NCI-H2107 (cell line): ENCODE results near the gene MYL6B.
A peak's percentile ranks its signal among the peaks of the same experiment; 100 is the strongest.
"Not testable (repeated sequence)": the region's sequence is repeated elsewhere in the genome, so short reads cannot be mapped to it uniquely, and the experiment has no call there.

ENCODE experiments used
- DNase-seq: peaks from one replicate; lab custom pipeline; 2025; lab: John Stamatoyannopoulos, UW

Gene MYL6B

DNA sequence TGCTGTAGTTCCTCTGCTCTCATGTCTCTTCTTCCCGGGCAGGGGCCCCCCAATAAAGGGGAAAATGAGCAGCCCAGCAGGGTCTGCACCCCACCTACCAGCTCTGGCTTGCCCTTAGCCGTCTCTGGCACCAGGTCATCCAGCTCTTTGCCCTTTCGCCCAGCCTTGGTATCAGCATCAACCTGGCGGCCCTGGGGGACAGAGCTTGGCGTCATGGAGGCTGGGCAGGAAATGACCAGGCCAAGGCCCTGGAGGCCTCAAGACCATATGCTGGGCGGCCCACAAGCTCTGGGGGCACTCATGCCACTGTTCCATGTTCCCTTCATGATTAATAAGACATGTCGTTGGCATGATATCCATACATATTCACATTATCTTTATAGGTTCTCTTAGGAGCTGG, 20.5 kb downstream of the MYL6B start:
- no peak for DNase-seq

DNA sequence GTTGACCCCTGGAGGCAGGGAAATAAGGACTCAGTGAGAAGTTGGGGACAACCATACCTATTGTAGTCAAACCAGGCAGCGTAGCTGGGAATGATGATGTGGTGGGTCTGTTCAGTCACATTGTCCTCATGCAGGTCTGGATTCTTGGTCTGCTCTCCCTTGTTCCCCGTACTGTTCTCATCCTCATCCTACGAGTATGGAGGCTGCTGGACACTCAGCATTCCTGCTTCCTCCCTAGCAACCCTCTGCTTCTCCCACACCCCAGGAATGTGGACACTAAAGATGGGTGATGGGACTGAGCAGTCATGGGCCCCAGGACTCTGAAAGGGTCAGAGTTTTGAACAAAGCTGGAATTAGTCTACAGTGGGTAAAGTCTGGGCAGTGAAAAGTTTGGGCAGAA, 26.0 kb downstream of the MYL6B start:
- DNase-seq = no peak

DNA sequence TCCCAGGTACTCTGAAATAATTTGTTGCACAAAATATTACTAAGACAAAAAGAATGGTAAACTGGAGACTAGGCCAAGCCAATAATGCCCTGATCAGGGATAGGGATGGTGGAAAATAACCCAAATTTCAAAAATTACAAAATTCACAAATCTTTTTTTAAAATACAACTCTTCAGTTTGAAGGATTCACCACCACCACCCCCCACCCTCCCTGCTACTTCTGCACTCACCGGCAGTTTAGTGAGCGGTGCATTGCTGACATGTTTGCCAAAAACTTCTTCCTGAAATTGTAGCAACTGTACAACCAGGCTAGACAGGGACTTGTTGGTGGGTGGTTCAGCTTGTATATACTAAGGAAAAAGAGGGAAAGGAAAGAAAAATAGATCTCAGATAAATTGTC, 34.6 kb downstream of the MYL6B start:
- DNase-seq = no peak

DNA sequence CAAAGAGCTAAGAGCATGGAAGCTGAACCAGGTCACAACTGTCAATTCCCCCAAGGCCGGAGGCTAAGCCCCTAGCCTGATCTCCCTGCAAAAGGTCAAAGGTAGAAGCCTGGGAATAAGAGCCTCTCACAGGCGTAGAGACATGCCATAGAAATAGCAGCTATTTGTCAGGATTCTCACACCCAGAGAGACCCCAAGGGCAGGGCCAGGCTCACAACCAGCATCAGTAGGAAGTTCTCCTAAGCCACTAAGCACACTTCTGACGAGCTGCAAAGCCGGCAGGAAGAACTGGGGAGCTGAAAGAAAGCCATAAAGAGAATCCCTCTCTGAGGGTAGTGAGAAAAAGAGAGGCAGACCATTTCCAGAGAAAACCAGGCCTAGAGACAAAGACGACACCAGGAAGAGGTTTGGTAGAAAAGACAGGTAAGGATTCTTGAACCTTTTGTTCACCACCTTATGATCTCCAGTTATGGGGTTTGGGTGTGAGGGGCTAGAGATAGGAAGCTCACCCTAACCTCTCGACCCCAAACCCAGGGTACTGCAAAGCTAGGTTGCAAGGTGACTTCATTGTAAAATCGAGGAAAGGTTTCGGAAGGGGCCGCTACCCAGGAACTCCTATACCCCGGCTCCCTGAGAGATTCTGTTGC, 35.9 kb downstream of the MYL6B start:
- no peak for DNase-seq

DNA sequence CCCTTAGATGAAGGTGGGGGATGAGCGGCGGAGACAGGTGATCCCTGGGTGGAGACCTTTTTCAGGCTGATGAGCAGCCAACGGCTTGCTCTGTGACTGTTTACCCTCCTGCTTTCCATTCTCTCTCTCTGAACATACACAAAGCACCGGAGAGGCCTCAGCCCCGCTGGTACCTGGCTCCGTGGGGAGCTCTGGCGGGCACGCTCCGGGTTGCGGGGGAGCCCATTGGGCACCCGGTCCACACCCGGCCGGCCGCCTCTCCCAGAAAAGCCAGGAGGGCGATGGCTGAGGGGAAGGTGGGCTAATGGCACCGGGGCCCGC, 36.4 kb downstream of the MYL6B start:
- no peak for DNase-seq

DNA sequence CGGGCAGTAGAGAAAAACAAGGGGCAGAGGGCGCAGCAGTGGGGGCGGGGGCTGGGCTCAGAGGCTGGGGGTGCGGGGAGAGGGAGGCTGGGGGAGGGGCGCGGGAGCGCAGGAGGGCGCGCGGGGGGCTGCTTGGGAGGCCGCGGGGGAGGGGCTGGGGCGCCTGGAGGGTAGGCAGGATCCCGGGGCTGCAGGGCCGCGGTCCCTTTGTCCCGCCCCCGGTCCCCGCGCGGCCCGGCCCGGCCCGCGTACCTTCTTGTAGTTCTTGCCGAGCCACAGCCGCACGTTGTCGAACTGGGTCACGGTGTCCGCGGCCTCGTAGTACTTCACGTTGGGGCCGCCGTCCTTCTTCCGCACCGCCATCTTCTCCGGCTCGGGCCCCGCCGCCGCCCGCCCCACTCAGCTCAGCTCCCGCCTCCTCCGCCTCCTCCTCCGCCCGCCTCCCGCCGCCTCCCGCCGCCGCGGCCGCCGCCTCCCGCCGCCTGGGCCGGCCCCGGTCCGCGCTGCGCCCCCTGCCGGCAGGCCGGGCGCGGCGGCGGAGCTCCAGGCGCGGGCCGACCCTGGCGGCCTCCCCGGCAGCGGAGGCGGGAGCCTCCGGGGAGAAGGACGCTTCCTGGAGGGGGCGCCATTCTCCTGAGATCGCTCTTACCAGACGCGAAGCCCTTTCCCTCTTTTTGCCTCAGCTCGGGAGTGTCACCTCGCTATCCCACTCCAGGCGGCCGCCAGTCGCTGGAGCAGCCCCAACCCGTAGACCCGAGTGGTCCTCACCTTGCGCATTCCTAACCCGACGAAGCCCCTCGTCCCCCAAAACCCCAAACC, 36.9 kb downstream of the MYL6B start, which contains the start of gene SMARCC2:
SMARCC2 (minus strand) TSS at position 385 of the 819 bp plus-strand sequence; CDS start at position 363, 22 bp downstream.
- DNase-seq = peak; percentile 89

DNA sequence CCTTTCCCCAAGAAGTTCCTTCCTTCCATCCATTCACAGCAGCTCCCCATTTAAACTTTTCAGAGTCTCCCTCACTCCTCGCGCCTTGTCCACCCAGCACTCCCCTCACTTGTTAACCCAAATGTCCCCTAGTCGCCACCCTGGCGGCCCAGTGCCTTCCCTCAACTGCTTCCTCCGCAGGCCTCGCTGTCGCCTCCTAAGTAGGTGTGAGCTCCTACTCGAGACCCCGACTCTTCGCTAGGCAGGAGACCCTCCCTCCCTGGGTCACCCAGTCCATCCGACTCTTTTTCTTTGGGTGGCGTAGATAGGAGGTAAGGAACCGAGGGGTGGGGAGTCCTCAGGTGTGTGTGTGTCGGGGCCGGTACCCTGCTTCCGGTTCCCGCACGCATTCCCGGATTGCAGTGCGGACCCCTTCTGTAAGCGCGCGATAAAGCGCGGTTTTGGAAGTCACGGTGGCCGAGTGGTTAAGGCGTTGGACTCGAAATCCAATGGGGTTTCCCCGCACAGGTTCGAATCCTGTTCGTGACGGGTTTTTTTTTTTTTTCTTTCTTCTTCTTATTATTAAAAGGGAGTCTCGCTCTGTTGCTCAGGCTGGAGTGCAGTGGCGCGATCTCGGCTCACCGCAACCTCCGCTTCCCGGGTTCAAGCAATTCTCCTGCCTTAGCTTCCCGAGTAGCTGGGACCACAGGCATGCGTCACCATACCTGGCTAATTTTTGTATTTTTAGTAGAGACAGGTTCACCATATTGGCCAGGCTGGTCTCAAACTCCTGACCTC, 37.7 kb downstream of the MYL6B start:
- DNase-seq = peak; percentile 83

DNA sequence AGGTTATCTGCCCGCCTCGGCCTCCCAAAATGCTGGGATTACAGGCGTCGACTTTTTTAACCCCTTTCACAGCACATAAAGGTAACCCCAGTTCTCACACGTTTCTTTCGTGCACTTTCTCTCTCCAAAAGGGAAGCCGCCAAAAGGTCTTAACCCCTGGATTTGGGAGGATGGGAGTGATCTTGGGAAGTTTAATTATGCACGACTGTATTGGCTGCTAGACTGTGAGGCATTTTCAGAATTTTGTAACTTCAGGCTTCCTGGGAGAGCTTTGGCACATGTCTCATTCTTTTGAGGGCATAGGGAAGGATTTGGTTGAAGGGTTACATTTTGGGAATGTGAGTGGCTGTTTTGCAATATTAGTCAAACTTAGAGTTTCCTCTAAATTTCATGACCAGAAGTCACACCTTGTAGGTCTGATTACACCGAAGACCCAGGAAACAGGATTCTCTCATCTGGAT, 38.3 kb downstream of the MYL6B start:
- DNase-seq = no peak

DNA sequence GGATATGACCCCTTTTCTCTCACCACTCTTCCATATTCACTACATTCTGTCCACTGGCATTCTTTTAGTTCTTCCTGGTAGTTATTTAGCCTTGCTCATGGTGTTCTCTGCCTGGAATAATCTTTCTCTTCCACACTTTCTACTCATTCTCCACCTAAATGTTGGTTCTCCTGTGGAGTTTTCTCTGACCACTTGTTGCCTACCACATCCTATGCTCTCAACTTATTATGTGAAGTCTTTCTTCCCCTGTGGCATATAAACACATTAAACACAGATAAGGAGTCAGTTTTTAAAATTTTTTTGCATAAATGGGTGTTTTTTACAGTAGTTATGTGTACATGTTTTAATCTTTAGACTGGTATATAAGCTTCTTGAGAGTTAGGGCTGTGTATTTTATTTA, 40.2 kb downstream of the MYL6B start:
- DNase-seq = no peak

DNA sequence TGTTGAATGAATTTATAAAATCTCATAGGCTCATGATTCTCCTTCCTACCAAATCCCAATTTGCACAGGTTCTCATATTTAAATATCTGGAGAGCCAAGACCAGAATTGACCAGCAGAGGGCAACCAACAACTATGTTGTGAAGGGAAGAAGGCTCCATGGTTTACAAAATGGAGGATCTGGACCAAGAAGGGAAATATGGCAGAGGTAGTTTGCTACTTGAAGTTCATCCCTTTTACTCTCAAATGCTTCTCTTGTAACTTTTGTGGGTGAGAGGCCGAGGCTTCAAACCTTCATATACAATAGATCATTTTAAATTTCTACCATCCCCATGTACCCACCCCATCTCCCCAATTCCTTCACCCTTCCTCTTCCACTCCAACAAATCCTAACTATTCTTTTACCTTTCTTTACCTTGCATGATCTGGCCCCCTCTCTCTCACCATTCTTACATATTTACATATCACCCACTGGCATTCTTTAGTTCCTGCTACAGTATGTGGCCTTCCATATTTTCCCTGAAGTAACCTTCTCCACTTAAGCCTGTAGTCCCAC, 40.7 kb downstream of the MYL6B start:
- peak; percentile 79 for DNase-seq

DNA sequence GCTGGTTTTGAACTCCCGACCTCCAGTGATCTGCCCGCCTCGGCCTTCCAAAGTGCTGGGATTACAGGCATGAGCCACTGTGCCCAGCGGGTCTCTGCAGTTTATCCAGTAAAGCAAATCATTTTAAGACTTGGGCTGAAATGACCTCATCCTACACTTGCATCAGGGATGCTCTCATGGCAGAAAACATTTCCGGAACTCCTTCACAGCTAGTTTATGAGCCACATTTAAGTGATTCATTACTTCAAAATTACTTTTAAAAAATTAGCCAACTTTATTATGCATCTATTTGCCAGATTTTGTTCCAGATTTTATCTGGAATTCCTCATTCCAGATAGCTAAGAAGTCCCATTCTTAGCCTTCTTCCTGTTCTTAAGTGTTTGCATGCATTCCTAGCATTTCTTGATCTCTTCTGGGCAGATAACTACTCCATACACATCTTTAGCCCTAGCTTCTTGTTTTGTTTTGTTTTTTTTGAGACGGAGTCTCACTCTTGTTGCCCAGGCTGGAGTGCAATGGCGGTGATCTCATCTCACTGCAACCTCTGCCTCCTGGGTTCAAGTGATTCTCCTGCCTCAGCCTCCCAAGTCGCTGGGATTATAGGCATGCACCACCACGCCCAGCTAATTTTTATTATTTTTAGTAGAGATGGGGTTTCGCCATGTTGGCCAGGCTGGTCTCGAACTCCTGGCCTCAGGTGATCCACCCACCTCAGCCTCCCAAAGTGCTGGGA, 44.6 kb downstream of the MYL6B start:
- not testable (repeated sequence) for DNase-seq

DNA sequence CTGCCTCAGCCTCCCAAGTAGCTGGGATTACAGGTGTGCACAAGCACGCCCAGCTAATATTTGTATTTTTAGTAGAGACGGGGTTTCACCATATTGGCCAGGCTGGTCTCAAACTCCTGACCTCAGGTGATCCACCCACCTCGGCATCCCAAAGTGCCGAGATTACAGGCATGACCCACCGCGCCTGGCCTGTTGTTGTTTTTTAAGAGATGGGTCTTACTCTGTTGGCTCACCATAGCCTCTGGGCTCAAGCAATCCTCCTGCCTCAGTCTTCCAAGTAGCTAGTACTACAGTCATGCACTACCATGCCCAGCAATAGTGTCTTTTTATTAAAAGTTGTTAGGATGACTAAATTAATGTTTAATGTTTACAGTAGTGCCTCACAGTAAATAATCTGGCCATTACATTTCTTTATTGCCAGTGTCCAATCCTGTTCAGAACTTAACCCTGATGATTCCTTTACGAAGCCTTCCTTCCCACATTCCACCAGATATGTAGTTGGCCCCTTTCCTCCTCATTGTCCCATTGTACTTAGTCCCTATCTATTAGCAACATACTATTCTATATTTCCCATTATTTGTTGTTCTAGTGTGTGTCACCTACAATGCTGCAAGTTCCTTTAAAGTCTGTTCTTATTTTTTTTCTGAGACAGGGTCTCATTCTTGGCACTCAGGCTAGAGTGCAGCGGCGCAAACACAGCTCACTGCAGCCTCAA, 45.7 kb downstream of the MYL6B start:
- no peak for DNase-seq

DNA sequence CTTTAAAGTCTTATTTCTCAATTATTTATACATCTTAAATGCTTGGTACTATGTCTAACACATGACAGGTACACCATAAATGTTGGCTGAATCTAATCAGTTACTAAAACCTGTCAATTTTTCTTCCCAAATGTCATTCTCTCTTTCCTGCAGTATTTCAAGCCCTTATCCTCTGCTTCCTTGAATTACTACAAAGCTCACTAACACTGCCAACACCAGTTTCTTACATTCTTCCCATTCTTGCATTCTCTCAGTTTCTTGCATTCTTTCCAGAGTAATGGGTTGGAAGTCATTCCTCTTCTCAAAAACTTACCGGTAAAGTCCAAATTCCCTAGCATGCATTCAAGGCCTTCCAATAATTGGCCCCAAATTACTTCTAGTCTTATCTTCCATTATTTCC, 46.4 kb downstream of the MYL6B start:
- no peak for DNase-seq

DNA sequence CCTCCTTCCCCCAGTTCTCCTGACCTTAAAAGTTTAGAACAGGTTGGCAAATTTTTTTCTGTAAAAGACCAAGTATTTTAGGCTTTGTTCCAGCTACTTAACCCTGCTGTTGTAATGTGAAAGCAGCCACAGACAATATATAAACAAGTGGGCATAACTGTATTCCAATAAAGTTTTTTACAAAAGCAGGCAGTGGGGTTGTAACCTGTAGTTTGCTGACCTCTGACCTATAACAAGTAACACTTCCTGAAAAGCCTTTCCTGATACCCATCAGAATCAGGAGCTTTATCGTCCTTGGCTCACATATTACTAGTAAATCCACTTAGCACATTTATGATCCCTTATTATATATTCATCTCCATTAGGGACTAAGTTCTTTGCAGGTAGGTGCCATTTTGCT, 50.0 kb downstream of the MYL6B start:
- DNase-seq = no peak

DNA sequence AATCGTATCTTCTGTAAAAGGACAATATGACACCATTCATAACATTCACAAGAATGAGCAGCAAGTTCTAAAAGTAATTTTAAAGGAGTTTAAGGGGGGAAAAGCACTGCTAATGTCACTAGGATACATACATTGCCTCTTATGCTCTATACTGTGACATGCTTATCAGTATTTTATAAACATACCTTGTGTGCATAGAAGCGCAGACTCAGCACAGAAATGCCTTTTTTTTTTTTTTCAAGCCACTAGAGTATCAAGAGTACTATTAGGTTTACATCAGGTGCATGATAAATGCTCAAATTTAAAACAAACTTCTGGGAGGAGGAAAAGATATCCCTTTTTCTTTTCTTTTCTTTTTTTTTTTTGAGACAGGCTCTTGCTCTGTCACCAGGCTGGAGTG, 50.5 kb downstream of the MYL6B start:
- DNase-seq = no peak

DNA sequence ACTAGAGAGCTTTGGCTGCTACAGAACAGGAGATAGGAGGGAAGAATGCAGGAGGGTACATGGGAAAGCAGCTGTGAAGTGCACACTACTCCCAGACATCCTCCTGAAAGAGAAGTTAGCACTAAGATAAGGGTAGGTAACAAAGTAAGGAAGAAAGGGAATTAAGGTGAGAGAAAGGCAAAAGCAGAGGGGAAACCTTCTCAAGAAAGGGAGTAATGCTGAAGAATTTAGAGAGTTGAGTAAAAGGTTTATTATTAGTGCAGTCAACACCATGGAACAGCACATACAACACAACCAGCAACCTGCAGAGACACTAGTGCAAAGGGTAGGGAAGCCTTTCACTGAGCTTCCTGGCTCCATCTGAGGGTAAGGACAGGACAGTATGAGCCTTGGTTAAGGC, 51.9 kb downstream of the MYL6B start:
- no peak for DNase-seq

DNA sequence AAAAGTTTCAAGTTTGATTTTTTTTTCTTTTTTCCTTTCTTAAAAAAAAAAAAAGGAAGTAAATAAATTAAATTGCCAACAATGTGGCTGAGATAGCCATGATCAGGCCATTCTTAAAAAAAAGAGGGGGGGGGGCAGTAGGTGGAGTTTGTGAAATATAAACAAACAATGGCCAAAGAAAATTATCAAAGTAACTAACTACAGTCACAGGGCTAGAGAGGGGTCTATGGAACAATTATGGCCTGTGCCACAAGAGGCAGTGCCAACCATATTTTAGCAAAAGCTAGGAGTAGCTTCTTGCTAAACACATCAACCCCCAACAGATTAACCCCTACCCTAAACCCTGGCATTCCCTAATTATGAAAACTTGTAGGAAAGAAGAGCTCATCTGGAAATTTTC, 53.1 kb downstream of the MYL6B start:
- DNase-seq = no peak

DNA sequence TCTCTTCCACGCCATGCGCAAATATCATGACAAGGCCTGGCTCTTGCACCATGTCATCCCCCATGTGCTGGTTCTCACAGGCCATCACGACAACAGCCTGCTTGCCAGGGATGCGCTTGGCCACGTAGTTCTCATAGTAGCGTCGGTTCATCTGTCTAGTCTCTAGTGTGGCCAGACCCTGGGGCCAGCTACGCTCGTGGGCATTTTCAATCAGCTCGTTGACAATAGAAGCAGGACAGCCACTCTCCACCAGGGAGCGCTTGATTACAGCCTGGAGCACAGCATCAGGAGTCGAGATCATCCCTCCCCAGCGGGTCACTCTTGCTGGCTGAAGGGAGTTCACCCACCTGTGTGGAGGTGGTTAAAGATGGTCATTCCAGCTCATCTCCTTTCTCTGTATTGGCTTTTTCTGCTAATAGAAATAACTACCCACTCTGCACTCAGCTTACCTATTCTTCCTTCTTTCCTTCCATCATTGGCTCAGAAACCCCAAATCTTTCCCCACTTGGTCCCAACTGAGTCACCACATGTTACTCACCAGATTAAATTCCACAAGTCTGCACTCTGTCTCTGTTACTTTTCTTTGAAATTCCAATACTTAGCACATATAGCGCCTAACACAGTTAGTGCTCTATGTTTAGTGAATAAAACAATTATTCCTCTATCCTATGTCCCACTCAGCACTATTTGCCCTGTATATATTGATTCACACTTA, 54.2 kb downstream of the MYL6B start:
- DNase-seq = no peak
